Central memory CD8-positive, alpha-beta T cell (primary cell): ENCODE measurements around the gene STRN4.
A peak's percentile ranks its signal among the peaks of the same experiment; 100 is the strongest.
"Not testable (repeated sequence)": the region's sequence is repeated elsewhere in the genome, so short reads cannot be mapped to it uniquely, and the experiment has no call there.

Experiments used
- ATAC-seq: fragments of 150-1000 bp; cut with Tn5 transposase; replicated peaks from 2 replicates; pipeline ENCODE4 v1.10.0; 2022; ENCODE audit warnings: mild to moderate bottlenecking, moderate FRiP score, moderate number of reproducible peaks; ENCODE audit not compliant: poor library complexity, severe bottlenecking; ENCODE audit errors: extremely low read depth
- DNase-seq, 2 donors: peaks; one replicate each; pipeline ENCODE4 v3.0.0; 2021; ENCODE audit warnings: low spot score in 2 of 2
- H3K27ac Mint-ChIP-seq: one replicate; pipeline ENCODE4 v1.8.0; 2022; ENCODE audit warnings: low read depth, mild to moderate bottlenecking, moderate library complexity, mixed read lengths
- H3K27me3 Mint-ChIP-seq: one replicate; pipeline ENCODE4 v1.8.0; 2022; ENCODE audit warnings: mixed read lengths
- H3K36me3 Mint-ChIP-seq: one replicate; pipeline ENCODE4 v1.8.0; 2022; ENCODE audit warnings: mild to moderate bottlenecking, moderate library complexity, mixed read lengths; ENCODE audit not compliant: insufficient read depth
- H3K4me1 Mint-ChIP-seq: one replicate; pipeline ENCODE4 v1.8.0; 2022; ENCODE audit warnings: mixed read lengths
- H3K4me3 Mint-ChIP-seq: one replicate; pipeline ENCODE4 v1.8.0; 2022; ENCODE audit warnings: mild to moderate bottlenecking, moderate library complexity, mixed read lengths
- H3K9me3 Mint-ChIP-seq: one replicate; pipeline ENCODE4 v1.8.0; 2022; ENCODE audit warnings: mixed read lengths

The STRN4 gene

DNA sequence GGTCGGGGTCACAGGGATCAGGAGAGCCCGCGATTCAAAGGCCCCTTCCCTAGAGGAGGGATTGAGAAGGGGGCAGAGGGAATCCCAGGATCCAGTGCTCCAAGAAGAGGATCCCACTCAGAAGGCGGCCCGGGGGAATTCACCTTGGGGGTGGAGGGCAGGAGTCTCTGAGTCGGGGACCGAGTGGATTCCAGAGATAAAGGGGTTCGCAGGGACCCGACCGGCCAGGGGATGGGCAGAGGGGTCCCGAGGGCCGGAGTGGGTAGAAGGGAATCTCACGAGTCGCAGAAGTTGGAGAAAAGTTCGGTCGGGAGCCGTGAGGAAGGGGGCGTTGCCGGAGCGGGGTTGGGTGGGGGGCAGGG, 29.6 kb downstream of the STRN4 start:
- Mint-ChIP-seq H3K4me3 (peak overlapping the region; percentile 98), H3K36me3 (peaks cover 27% of the 10 kb centered on the region), H3K4me1 (peaks cover 60% of the 10 kb centered on the region), H3K9me3 (no peaks in the 10 kb centered on the region), H3K27me3 (no peaks in the 10 kb centered on the region), H3K27ac (peak overlapping the region; percentile 99)
- DNase-seq (no peak), ATAC-seq (no peak)

GRCh38 chr19:46715975-46716671, 30.1 kb downstream of the STRN4 start:
- H3K9me3 Mint-ChIP-seq, result no peaks in the 10 kb centered on the region
- H3K27ac Mint-ChIP-seq, result peak overlapping the region; percentile 99
- no peaks in the 10 kb centered on the region for H3K27me3 Mint-ChIP-seq
- peaks cover 58% of the 10 kb centered on the region for H3K4me1 Mint-ChIP-seq
- H3K4me3 Mint-ChIP-seq, result peak overlapping the region; percentile 98
- ATAC-seq (no peak), DNase-seq (no peak)
- peaks cover 26% of the 10 kb centered on the region for H3K36me3 Mint-ChIP-seq

DNA sequence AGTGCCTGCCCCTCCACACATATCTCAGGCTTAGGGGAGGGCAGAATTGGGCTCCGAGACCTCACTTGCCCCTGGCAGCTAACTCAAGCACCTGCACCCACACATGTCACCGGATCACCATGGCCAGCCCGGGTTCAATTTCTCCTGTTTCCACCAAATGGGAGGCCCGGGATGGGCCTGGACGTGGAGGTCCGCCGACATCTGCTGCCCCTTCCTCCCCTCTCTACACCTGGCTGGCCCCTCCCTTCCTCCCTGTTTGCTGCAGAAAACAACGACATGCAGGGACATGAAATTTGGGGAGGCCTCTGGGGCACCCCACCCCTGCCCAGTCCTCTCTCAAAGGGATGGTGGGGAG, 30.7 kb downstream of the STRN4 start:
- peak overlapping the region; percentile 98 for H3K4me3 Mint-ChIP-seq
- H3K27me3 Mint-ChIP-seq, result no peaks in the 10 kb centered on the region
- H3K27ac Mint-ChIP-seq, result peak overlapping the region; percentile 99
- H3K36me3 Mint-ChIP-seq, result peaks cover 30% of the 10 kb centered on the region
- no peak for ATAC-seq
- no peaks in the 10 kb centered on the region for H3K9me3 Mint-ChIP-seq
- H3K4me1 Mint-ChIP-seq, result peaks cover 57% of the 10 kb centered on the region
- no peak for DNase-seq

GRCh38 chr19:46714444-46715106, 31.7 kb downstream of the STRN4 start:
- peak; percentile 40 to 51 for DNase-seq

GRCh38 chr19:46713781-46714443, 32.3 kb downstream of the STRN4 start:
- H3K36me3 Mint-ChIP-seq, result peaks cover 42% of the 10 kb centered on the region
- H3K27me3 Mint-ChIP-seq, result no peaks in the 10 kb centered on the region
- H3K9me3 Mint-ChIP-seq, result no peaks in the 10 kb centered on the region
- peak; percentile 52 to 69 for DNase-seq
- peaks cover 48% of the 10 kb centered on the region for H3K4me1 Mint-ChIP-seq
- peak; percentile 68 for ATAC-seq
- peak overlapping the region; percentile 99 for H3K27ac Mint-ChIP-seq
- H3K4me3 Mint-ChIP-seq, result peak overlapping the region; percentile 98

More at GRCh38 chr19:46714444-46715106, 31.7 kb downstream of the STRN4 start:
- Mint-ChIP-seq H3K9me3 (no peaks in the 10 kb centered on the region), H3K27ac (peak overlapping the region; percentile 99), H3K4me3 (peak overlapping the region; percentile 98), H3K36me3 (peaks cover 37% of the 10 kb centered on the region), H3K4me1 (peaks cover 54% of the 10 kb centered on the region), H3K27me3 (no peaks in the 10 kb centered on the region)
- peak; percentile 58 for ATAC-seq

- Mint-ChIP-seq H3K27ac (peak overlapping the region; percentile 99), H3K4me3 (peak overlapping the region; percentile 98), H3K36me3 (peaks cover 47% of the 10 kb centered on the region), H3K4me1 (peaks cover 37% of the 10 kb centered on the region)
- DNase-seq, H3K27me3 Mint-ChIP-seq, ATAC-seq, H3K9me3 Mint-ChIP-seq: not testable (repeated sequence)
Observed at GRCh38 chr19:46712768-46713338, 33.4 kb downstream of the STRN4 start.

DNA sequence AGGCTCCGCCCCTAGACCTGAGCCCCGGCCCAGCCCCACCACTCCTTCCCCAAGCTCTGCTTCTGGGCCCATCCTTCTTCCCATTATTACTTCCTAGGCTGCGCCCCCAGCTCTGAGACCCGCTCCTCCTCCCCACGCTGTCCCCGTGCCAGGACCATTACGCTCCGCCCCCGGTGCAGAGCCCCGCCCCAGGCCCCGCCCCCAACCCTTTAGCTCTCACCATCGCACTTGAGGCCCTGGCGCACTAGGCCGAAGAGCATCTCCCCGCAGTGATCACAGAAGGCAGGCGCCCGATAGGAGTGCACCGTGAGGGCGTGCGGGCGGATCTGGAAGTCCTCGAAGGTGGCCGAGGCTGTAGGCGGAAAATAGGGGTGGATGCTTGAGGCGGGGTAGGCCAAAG, 35.6 kb downstream of the STRN4 start:
- no peak overlapping the region for H3K4me3 Mint-ChIP-seq
- H3K4me1 Mint-ChIP-seq, result peaks cover 26% of the 10 kb centered on the region
- no peak for DNase-seq
- H3K27me3 Mint-ChIP-seq, result no peaks in the 10 kb centered on the region
- no peak overlapping the region for H3K27ac Mint-ChIP-seq
- H3K36me3 Mint-ChIP-seq, result peaks cover 58% of the 10 kb centered on the region
- ATAC-seq, result no peak
- H3K9me3 Mint-ChIP-seq, result no peaks in the 10 kb centered on the region

- H3K36me3 Mint-ChIP-seq, result peaks cover 80% of the 10 kb centered on the region
- H3K4me3 Mint-ChIP-seq, result peak overlapping the region; percentile 16
- no peaks in the 10 kb centered on the region for H3K9me3 Mint-ChIP-seq
- H3K27ac Mint-ChIP-seq, result peak overlapping the region; percentile 58
- H3K4me1 Mint-ChIP-seq, result peaks cover 22% of the 10 kb centered on the region
- ATAC-seq (peak; percentile 76), DNase-seq (peak; percentile 80 to 95)
- no peaks in the 10 kb centered on the region for H3K27me3 Mint-ChIP-seq
Observed at GRCh38 chr19:46704379-46705076, 41.7 kb downstream of the STRN4 start.

GRCh38 chr19:46700704-46701103, 45.5 kb downstream of the STRN4 start:
- DNase-seq, result no peak
- Mint-ChIP-seq H3K9me3 (no peaks in the 10 kb centered on the region), H3K27ac (no peak overlapping the region), H3K36me3 (peaks cover 84% of the 10 kb centered on the region), H3K27me3 (no peaks in the 10 kb centered on the region), H3K4me1 (peaks cover 20% of the 10 kb centered on the region), H3K4me3 (no peak overlapping the region)
- no peak for ATAC-seq

GRCh38 chr19:46698395-46699321, 47.6 kb downstream of the STRN4 start:
- no peak for ATAC-seq
- H3K27ac Mint-ChIP-seq, result no peak overlapping the region
- DNase-seq, result no peak
- H3K4me3 Mint-ChIP-seq, result no peak overlapping the region
- no peaks in the 10 kb centered on the region for H3K27me3 Mint-ChIP-seq
- H3K9me3 Mint-ChIP-seq, result no peaks in the 10 kb centered on the region
- peaks cover 10% of the 10 kb centered on the region for H3K4me1 Mint-ChIP-seq
- H3K36me3 Mint-ChIP-seq, result peaks cover 87% of the 10 kb centered on the region

DNA sequence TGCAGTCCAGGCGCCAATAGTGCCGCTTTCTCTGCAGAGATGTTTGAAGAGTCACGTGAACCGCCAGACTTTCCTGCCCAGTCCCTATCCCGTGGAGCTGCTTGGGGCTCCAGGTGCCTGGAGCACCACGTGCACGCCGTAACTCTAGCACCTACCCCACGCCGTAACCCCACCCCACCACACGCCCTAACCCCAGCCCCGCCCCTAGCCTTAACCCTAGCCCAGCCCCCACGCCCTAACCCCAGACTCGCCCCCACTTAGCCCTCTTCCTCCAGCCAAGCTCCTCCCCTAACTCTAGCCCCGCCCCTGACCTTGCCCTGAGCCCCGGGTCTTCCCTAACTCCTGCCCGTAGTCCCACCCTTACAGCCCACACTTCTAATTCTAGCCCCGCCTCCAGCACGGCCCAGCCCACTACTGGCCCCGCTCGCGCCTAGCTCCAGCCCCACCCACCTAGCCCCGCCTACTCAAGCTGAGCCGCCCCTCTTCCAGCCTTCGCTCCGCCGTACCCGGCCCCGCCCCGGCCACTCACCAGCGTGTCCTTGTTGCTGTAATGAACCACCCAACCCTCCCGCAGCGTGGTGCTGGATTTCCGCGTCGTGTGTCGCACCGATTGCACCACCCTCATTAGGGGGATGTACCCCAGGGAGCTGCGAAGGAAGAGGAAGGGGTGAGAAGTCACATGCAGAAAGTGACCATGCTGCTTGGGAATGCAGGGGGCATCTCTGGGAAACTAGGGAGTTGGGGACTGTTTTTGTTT, 48.9 kb downstream of the STRN4 start:
- ATAC-seq (no peak), DNase-seq (no peak)
- Mint-ChIP-seq H3K27ac (no peak overlapping the region), H3K4me3 (no peak overlapping the region), H3K36me3 (peaks cover 88% of the 10 kb centered on the region), H3K27me3 (no peaks in the 10 kb centered on the region), H3K4me1 (peaks cover 18% of the 10 kb centered on the region), H3K9me3 (no peaks in the 10 kb centered on the region)
